ENCODE data around the gene HIPK1. TPM values are rescaled to one million over a fixed set of nuclear protein-coding genes. Genes with fewer than 3 reads are reported as not detected.

Gene HIPK1
- total RNA-seq, 1 donor from 2014 or later, result 41.7 TPM

GRCh38 chr1:113940365-113941244, 11.5 kb downstream of the HIPK1 start:
- no peaks in the 10 kb centered on the region for H3K4me1 ChIP-seq
- intact Hi-C loops (cut with DNase I), result no loop called here
- no peak for TF ChIP-seq CTCF (IDR thresholded peaks at IDR 0.05)

GRCh38 chr1:113941245-113941559, 12.1 kb downstream of the HIPK1 start:
- no peaks in the 10 kb centered on the region for H3K9me3 ChIP-seq
- DNase-seq (ENCODE audit: low spot score in 2 of 2), result no peak
- intact Hi-C loops (cut with DNase I), result no loop called here
- peaks cover 0 to 3% of the 10 kb centered on the region in 2 donors for H3K4me1 ChIP-seq
- H3K4me3 ChIP-seq, result no peak overlapping the region
- peaks cover 3 to 23% of the 10 kb centered on the region in 2 donors for H3K36me3 ChIP-seq
- TF ChIP-seq CTCF (IDR thresholded peaks at IDR 0.05), result no peak
- H3K27me3 ChIP-seq, result no peaks in the 10 kb centered on the region
- H3K27ac ChIP-seq, result no peak overlapping the region

More at GRCh38 chr1:113940365-113941244, 11.5 kb downstream of the HIPK1 start:
- peaks cover 3 to 23% of the 10 kb centered on the region in 2 donors for H3K36me3 ChIP-seq
- DNase-seq (ENCODE audit: low spot score in 2 of 2), result no peak
- no peaks in the 10 kb centered on the region for H3K27me3 ChIP-seq
- no peak overlapping the region for H3K27ac ChIP-seq
- no peak overlapping the region for H3K4me3 ChIP-seq
- no peaks in the 10 kb centered on the region for H3K9me3 ChIP-seq

- TF ChIP-seq CTCF (IDR thresholded peaks at IDR 0.05), result no peak
- no peak overlapping the region for H3K27ac ChIP-seq
- H3K36me3 ChIP-seq, result peaks cover 3 to 23% of the 10 kb centered on the region in 2 donors
- H3K9me3 ChIP-seq, result no peaks in the 10 kb centered on the region
- H3K4me1 ChIP-seq, result peaks cover 4 to 11% of the 10 kb centered on the region in 2 donors
- no peak for DNase-seq (ENCODE audit: low spot score in 2 of 2)
- no peaks in the 10 kb centered on the region for H3K27me3 ChIP-seq
- intact Hi-C loops (cut with DNase I), result no loop called here
- H3K4me3 ChIP-seq, result no peak overlapping the region
Measured at GRCh38 chr1:113942527-113942926, 13.4 kb downstream of the HIPK1 start.

GRCh38 chr1:113943028-113943811, 14.1 kb downstream of the HIPK1 start:
- Histone ChIP-seq H3K27me3 (no peaks in the 10 kb centered on the region), H3K4me3 (no peak overlapping the region), H3K36me3 (peaks cover 3 to 23% of the 10 kb centered on the region in 2 donors), H3K4me1 (peaks cover 4 to 13% of the 10 kb centered on the region in 2 donors), H3K9me3 (no peaks in the 10 kb centered on the region), H3K27ac (no peak overlapping the region)
- no peak for DNase-seq (ENCODE audit: low spot score in 2 of 2)
- intact Hi-C loops (cut with DNase I), result no loop called here
- no peak for TF ChIP-seq CTCF (IDR thresholded peaks at IDR 0.05)

- H3K27ac ChIP-seq, result no peak overlapping the region
- intact Hi-C loops (cut with DNase I), result no loop called here
- TF ChIP-seq CTCF (IDR thresholded peaks at IDR 0.05), result no peak
- H3K4me3 ChIP-seq, result no peak overlapping the region
- no peaks in the 10 kb centered on the region for H3K27me3 ChIP-seq
- no peaks in the 10 kb centered on the region for H3K9me3 ChIP-seq
- peaks cover 3 to 23% of the 10 kb centered on the region in 2 donors for H3K36me3 ChIP-seq
- H3K4me1 ChIP-seq, result peaks cover 4 to 28% of the 10 kb centered on the region in 2 donors
- no peak for DNase-seq (ENCODE audit: low spot score in 2 of 2)
Measured at GRCh38 chr1:113945329-113945728, 16.2 kb downstream of the HIPK1 start.
